ENCODE measurements around the gene AIMP1.
"Not testable (repeated sequence)": the region's sequence is repeated elsewhere in the genome, so short reads cannot be mapped to it uniquely, and the experiment has no call there.

The AIMP1 gene

DNA sequence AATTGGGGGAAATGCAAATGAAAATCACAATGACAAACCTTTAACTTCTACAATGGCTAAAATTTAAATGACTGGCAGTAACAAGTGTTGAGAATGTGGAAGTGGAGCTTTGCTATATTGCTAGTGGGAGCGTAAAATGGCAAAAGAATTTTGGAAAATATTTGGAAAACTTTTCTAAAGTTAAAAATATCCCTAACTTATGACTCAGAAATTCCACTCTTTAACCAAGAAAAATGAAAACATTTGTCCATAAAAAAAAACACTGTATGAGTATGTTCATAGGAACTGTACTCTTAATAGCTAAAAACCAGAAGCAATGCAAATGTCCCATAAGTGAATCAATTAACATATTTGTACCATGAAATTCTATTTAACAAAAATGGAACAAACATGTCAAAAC lies 4.0 kb upstream of the AIMP1 start:
- no peak for DNase-seq (ENCODE audit: low read depth in 4 of 4, low spot score in 1 of 4)

DNA sequence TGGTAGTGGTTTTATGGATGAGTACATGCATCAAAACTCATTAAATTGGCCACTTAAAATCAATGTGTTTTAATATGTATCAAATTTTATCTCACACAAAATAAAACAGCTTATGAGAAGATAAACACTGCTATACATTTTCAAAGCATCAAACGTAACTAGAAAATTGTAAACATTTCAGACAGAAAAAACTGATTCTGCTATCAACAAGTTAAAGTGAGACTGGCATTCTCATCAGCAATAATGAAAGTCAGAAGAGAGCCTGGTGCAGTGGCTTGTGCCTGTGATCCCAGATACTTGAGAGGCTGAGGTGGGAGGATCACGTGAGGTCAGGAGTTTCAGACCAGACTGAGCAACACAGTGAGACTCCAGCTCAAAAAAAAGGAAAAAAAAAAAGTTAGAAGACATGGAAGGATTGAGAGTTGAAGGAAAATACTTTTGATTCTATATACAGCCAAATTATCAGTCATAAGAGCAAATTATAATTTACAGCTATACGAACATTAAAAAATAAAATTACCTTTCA lies 3.3 kb upstream of the AIMP1 start:
- no peak for DNase-seq (ENCODE audit: low read depth in 4 of 4, low spot score in 1 of 4)

DNA sequence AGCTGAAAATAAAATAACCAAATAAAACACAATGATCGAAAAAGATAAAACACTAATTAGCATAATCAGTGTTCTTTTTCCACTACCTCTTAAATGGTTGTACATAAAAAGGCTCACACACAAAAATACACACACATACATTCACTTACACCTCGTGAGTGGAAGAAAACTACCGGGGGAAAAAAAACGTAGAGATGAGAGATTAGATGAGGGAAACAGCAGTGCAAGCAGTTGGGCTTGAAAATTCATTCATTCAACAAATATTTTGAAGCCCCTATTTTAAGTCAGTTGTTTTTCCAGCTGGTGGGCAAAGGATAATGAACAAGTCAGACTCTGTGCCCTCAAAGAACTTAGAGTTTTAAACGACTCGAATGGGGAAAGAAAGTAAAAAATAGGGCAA lies 1.4 kb upstream of the AIMP1 start:
- DNase-seq (ENCODE audit: low read depth in 4 of 4, low spot score in 1 of 4) = no peak

DNA sequence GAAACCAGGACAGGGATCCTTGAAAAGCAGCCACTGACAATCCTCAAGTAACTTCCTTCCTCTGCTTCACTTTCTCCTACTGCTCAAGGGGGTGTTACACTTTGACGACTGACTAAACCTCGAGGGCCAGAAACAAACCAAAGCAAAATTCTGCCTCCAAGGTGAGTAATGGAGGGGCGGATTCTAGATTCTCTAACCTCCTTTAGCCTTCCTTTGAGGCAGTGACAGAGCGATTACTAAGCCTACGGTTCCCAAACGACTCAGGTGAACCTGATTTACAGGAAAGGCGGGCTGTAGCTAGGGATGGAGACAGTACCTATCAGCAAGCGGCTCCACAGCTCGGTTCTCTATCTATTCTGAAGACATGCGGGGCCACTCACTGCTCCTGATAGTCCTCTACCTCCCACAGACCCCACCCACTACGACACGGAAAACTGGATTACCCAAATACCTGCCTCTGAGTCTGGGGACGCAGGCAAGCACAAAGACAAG lies 828 bp upstream of the AIMP1 start:
- peak; percentile 15 to 30 (median 16) for DNase-seq (ENCODE audit: low read depth in 4 of 4, low spot score in 1 of 4)

DNA sequence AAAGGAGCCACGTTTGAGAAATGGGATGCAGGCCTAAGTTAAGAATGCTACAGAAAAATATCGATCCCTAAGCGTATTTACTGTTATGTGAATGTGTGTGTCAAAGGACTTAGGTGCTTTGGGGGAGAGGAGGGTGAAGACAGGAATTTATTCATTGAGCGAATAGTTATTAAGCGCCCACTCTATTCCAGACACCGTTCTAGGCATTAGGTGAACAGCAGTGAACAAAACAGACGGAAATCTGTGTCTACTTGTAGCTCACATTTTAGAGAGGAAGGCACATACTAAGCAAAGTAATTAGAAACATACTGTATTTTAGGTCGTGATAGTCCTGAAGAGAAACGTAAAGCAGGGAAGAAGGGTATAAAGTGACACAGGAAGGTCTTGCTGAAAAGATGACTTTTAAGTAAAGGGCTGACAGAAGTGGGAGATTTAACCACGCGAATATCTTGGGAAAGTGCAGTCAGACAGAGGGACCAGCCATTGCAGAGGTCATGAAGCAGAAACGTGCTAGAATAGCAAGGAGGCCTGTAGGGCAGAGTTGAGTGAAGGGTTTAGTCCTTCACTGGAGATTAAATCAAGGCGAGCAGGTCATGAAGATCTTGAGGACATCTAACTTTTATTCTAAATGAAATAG lies 541 bp downstream of the AIMP1 start:
- DNase-seq (ENCODE audit: low read depth in 4 of 4, low spot score in 1 of 4) = no peak

DNA sequence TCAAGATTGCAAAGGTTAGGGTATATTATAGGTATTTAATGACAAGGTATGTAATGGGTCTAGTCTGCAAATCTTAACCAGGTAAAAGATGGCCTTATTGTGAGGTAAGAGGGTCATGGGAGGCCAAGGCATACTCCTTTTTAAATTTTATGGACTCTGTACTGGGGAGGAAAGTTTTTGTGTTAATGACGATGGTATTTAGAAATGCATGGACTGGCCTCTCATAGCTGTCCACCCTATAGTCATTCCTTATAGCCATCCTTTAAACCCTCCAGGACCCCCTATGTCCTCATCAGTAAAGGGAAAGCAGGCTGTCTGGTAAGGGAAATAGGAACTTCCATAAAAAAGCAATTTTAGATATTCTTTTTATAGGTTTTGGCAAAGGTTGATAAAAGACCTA lies 1.5 kb downstream of the AIMP1 start:
- no peak for DNase-seq (ENCODE audit: low read depth in 4 of 4, low spot score in 1 of 4)

DNA sequence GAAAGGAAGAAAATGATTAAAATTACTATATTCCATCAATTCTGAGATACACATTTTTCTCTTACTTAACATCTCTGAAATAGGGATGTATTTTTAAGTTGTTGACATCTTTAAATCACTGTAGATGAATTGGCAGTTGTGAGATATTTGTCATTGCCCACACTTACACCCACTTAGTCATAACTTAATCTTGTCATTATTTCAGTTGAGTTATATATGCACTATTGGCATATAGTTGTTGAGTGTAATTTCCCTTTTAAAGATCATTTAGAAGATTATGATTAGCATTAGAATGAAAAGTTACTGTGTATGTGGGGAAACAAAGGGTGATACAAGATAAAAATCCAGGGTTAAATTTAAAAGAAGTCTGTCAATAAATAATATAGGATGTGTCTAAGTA lies 2.2 kb downstream of the AIMP1 start:
- DNase-seq (ENCODE audit: low read depth in 4 of 4, low spot score in 1 of 4) = no peak

DNA sequence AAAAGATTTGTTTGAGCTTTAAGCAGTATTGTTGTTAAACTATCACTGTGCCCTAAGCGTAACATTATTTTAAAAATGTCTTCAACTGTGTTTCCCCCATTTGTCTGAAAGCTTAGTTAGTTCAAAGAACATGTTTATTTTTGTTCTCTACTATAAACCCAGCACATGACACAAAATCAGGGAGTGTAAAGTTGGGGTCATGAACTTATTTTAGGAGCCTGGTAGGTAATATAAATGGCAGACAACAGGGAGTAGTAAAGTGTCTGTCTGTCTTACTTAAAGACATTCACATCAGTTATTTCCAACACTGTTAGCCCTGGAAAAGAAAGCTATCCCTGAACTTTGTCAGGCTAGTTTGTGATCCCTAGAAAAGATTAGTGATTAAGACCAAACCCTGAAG lies 3.9 kb downstream of the AIMP1 start:
- DNase-seq (ENCODE audit: low read depth in 4 of 4, low spot score in 1 of 4) = no peak

DNA sequence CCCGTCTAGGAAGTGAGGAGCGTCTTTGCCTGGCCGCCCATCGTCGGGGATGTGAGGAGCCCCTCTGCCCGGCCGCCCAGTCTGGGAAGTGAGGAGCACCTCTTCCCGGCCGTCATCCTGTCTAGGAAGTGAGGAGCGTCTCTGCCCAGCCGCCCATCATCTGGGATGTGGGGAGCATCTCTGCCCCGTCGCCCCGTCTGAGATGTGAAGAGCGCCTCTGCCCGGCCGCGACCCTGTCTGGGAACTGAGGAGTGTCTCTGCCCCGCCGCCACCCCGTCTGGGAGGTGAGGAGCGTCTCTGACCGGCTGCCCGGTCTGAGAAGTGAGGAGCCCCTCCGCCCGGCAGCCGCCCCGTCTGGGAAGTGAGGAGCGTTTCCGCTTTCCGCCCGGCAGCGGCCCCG lies 4.8 kb downstream of the AIMP1 start:
- not testable (repeated sequence) for DNase-seq (ENCODE audit: low read depth in 4 of 4, low spot score in 1 of 4)

DNA sequence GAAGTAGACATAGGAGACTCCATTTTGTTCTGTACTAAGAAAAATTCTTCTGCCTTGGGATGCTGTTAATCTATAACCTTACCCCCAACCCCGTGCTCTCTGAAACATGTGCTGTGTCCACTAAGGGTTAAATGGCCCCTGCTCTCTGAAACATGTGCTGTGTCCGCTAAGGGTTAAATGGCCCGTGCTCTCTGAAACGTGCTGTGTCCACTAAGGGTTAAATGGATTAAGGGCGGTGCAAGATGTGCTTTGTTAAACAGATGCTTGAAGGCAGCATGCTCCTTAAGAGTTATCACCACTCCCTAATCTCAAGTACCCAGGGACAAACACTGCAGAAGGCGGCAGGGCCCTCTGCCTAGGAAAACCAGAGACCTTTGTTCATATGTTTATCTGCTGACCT lies 5.5 kb downstream of the AIMP1 start:
- not testable (repeated sequence) for DNase-seq (ENCODE audit: low read depth in 4 of 4, low spot score in 1 of 4)

DNA sequence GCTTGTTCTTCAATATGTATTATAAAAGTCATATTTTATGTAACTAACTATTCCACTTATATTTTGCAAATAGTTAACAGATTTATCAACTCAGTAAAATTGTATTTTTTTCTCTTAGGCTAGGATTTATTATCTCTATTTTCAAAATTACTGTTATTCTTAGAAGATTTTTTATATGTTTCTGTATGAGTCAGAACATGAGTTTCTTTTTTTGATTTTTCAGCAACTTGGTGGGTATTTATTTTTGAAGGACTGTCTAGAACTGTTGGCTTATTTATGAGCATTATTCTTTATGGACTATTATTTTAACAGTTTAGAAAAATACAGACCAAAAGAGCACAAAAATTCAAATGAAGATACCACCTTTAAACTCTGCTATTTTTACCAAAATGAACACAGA lies 6.8 kb downstream of the AIMP1 start:
- DNase-seq (ENCODE audit: low read depth in 4 of 4, low spot score in 1 of 4) = no peak

DNA sequence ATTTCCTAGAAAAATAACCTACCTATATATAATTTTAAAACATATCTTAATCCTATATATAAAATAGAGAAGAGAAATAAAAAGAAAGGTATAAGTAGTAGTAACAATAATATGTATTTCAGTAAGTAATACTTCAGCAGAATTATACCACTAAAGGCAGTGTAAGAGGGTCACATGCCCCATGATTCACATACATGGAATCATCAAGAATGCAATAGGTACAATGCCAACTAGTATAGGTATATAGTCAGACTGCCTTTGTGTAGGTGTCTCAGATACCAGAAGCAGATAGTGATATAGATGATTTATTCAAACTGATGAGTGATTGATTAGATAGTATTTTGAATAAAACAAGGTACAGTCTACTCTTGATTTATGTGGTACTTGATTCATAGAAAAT lies 9.4 kb downstream of the AIMP1 start:
- no peak for DNase-seq (ENCODE audit: low read depth in 4 of 4, low spot score in 1 of 4)

DNA sequence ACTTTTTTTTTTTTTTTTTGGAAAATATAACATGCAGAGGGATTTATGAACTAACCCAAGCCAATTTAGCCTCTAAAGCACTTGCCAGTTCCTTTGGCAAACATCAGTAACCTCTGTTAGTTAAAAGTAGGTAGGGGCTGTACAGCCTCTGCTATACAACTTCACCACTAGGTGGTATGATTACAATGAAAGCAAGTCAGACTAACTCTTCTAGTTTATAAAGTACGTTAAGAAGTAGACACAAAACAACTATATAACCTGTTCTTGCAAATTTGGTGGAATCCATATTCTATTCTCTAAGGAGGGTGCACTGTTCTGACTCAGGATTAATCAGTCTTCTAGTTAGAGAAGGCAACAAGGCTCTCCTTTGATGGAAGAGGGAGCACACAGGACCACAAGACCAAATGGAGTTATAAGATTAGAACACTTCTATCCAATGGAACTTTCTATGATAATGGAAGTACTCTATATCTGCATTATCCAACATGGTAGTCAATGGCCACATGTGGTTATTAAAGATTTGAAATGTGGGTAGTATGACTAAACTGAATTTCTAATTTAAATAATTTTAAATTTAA lies 12.8 kb downstream of the AIMP1 start:
- no peak for DNase-seq (ENCODE audit: low read depth in 4 of 4, low spot score in 1 of 4)

DNA sequence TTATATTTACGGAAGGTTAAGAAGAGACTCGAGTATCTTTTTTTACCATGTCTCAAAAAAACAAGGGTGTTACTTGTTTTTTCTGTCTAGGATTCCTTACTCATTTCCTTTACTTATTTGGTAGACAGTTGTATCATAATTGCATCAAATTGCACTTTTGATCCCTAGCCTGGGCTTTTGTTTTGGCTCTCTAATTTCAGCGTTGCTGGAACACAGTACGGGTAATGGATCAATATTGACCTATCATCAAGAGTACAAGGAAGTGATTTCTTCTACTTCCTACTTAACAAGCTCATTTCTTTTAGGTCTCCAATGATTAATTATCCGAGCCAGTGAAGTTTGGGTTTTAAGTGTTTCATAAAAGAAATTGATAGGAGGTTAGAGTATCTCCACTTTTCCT lies 16.8 kb downstream of the AIMP1 start:
- DNase-seq (ENCODE audit: low read depth in 4 of 4, low spot score in 1 of 4) = no peak

DNA sequence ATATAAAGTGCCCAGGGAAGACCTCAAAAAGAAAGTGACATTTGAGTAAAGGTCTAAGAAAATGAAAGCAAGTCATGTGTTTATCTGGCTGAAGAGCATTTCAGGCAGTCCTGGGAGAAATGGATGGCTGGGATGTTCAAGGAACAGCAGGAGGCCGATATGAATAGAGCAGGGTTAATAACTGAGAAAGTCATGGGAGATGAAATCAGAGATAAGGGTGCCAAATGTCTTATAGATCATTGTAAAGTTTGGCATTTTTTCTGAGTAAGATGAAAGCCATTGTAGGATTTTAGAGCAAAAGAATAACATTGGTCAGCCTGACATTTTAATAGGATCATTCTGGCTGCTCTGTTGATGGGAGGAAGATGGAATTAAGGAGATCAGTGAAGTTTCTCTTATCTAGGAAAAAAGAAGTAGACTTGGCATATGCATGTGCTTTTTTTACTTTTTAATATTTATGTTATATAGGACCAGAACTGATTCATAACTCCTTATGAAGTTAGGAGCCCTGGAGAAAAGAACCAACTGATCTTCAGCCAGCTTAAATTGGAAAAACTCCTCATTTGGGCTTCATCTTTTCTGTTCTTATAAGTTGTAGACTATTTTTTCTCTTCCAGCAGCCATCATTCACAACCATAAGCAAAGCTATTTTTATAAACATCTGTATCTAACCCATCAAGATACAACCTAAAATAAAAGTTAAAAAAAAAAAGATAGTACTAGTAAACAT lies 18.6 kb downstream of the AIMP1 start:
- DNase-seq (ENCODE audit: low read depth in 4 of 4, low spot score in 1 of 4) = no peak

DNA sequence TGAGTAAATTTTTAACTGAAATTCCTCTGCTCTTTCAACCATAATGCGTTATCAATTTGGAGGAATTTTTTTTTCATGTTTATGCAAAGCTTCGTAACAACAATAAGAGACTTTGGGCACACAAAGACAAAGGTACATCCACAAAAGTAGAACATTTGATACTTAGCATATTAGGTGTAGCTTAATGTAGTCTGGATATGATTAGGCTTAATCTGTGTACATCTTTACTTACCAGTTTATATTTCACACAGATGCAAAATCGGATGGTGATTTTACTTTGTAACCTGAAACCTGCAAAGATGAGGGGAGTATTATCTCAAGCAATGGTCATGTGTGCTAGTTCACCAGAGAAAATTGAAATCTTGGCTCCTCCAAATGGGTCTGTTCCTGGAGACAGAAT lies 20.3 kb downstream of the AIMP1 start:
- no peak for DNase-seq (ENCODE audit: low read depth in 4 of 4, low spot score in 1 of 4)

DNA sequence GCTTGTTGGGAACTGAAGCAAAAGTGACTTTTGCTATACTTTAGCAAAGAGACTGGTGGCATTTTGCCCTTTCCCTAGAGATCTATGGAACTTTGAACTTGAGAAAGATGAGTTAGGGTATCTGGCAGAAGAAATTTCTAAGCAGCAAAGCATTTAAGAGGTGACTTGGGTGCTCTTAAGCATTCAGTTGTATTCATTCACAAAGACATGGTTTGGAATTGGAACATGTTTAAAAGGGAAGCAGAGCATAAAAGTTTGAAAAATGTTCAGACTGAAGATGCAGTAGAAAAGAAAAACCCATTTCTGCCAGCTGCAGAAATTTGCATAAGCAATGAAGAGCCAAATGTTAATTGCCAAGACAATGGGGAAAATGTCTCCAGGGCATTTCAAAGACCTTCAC lies 21.6 kb downstream of the AIMP1 start:
- no peak for DNase-seq (ENCODE audit: low read depth in 4 of 4, low spot score in 1 of 4)

DNA sequence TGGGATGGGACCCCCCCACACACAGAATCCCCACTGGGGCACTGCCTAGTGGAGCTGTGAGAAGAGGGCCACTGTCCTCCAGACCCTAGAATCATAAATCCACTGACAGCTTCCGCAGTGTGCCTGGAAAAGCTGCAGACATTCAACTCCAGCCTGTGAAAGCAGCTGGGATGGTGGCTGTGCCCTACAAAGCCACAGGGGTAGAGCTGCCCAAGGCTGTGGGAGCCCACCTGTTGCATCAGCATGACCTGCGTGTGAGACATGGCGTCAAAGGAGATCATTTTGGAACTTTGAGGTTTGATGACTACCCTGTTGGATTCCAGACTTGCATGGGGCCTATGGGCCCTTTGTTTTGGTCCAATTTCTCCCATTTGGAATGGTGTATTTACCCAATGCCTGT lies 22.3 kb downstream of the AIMP1 start:
- no peak for DNase-seq (ENCODE audit: low read depth in 4 of 4, low spot score in 1 of 4)

DNA sequence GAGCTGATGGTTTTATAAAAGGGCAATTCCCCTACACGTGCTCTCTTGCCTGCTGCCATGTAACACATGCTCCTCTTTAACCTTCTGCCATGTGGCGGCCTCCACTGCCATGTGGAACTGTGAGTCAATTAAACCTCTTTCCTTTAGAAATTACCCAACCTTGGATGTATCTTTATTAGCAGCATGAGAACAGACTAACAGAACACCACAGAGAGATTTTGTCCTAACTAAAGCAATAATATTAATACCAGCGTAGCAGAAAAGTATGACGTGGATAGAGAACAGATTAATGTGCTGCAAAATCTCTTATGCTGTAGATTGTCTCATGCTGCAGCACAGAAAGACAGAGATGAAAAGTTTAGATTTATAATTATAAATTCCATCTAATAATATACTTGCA lies 23.1 kb downstream of the AIMP1 start:
- DNase-seq (ENCODE audit: low read depth in 4 of 4, low spot score in 1 of 4) = no peak

DNA sequence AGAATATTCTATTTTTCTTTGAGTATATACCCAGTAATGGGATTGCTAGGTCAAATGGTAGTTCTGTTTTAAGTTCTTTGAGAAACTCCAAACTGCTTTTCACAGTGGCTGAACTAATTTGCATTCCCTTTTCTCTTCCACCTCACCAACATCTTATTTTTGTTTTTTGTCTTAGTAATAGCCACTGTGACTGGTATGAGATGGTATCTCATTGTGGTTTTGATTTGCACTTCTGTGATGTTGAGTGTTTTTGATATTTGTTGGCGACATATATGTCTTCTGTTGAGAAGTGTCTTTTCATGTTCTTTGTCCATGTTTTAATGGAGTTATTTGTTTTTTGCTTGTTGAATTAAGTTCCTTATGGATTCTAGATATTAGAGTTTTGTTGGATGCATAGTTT lies 24.4 kb downstream of the AIMP1 start:
- DNase-seq (ENCODE audit: low read depth in 4 of 4, low spot score in 1 of 4) = no peak

DNA sequence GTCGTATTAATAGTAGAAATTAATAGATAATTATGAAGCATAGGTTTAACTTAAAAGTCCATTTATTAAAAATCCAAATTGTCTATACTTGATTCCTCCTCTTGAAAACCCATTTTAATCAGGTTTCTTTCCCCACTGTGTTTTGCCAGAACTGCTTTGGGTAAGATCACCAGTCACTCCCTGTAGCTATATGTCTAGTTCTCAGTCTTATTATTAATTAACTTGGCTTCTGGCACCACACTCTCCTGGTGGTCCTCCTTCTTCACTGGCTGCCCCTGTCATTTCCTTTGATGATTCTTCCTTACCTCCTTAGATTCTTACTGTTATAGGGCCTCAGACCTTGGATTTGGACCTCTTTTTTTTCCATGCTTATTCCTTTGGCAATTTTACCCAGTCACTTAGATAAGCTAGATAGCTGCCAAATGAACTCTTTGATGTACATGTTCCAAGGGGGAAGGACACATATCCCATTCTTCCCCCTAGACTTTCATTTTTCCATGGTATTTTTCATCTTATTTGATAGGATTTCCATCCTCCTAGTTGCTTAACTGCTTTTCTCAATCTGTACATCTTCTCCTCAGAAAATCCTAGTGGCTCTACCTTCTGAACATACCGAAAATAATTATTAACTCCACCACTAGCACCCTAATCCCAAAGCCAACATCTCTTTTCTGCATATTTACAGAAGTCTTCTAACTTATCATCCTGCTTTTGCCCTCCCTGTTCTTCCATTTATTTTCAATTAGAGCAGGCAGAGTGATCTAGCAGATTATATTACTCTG lies 27.7 kb downstream of the AIMP1 start:
- DNase-seq (ENCODE audit: low read depth in 4 of 4, low spot score in 1 of 4) = no peak

DNA sequence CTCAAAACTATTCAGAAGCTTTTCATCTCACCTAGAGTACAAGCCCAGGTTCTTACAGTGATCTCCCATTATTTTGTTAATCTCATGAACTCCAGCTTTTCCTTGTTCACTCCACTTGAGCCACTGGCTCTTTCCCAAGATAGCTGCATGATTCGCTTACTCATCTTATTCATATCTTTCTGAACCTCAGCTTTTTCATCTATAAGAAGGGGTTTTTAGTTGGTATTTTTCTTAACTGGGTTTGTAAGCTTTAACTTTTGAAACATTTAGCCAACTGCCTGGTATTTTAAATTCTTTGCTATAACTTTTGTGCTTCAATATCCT lies 28.3 kb downstream of the AIMP1 start:
- no peak for DNase-seq (ENCODE audit: low read depth in 4 of 4, low spot score in 1 of 4)
